Stimulated activated CD8-positive, alpha-beta memory T cell treated with anti-CD3 and anti-CD28 coated beads, Interleukin-4, amount 100 ng/mL, for 24 hours (primary cell): ENCODE results near the gene STK11IP.

ENCODE experiments used
- DNase-seq: peaks from one replicate; pipeline ENCODE4 v3.0.0-alpha.2; 2020; ENCODE audit warnings: low read depth

STK11IP gene

GRCh38 chr2:219656526-219656925 is 58.9 kb downstream of the STK11IP start:
- no peak for DNase-seq

- no peak for DNase-seq
Measured at GRCh38 chr2:219658196-219658846, 60.7 kb downstream of the STK11IP start.

- no peak for DNase-seq
Measured at GRCh38 chr2:219658874-219659273, 61.2 kb downstream of the STK11IP start.

GRCh38 chr2:219661197-219661954 is 63.7 kb downstream of the STK11IP start:
- DNase-seq: no peak

- DNase-seq: no peak
Measured at GRCh38 chr2:219661955-219662395, 64.3 kb downstream of the STK11IP start.

- no peak for DNase-seq
Measured at GRCh38 chr2:219662566-219662965, 64.9 kb downstream of the STK11IP start.

GRCh38 chr2:219663116-219663762 is 65.6 kb downstream of the STK11IP start:
- DNase-seq: no peak

- DNase-seq: no peak
Measured at GRCh38 chr2:219664041-219664440, 66.4 kb downstream of the STK11IP start.

GRCh38 chr2:219664944-219665343 is 67.3 kb downstream of the STK11IP start:
- no peak for DNase-seq

- DNase-seq: no peak
Measured at GRCh38 chr2:219665926-219666325, 68.3 kb downstream of the STK11IP start.
